SIG-M5 treated with dmso at 0.1 percent for 504 hours (cell line): ENCODE data around the gene HUNK.

Experiments used
- DNase-seq: peaks from one replicate; lab custom pipeline; 2025; ENCODE audit not compliant: unreplicated experiment; lab: John Stamatoyannopoulos, UW

Gene HUNK

GRCh38 chr21:32044205-32045180 lies 171.7 kb downstream of the HUNK start:
- no peak for DNase-seq

GRCh38 chr21:32046191-32046590 lies 173.4 kb downstream of the HUNK start:
- DNase-seq: no peak

GRCh38 chr21:32048353-32048752 lies 175.5 kb downstream of the HUNK start:
- DNase-seq: no peak
